Kidney (tissue), 14 donors: Measurements from ENCODE around the gene BMP7. TPM values are rescaled to one million over a fixed set of nuclear protein-coding genes. Genes with fewer than 3 reads are reported as not detected.

Experiments used
- DNase-seq, 5 donors: peaks; one replicate each; pipeline ENCODE4 v3.0.0-alpha.2; 2013 to 2020
- FAIRE-seq: peaks from 2 replicates; lab custom pipeline; 2012; peaks lifted over from hg19 to GRCh38; lab: Jason Lieb, UNC
- H3K27ac ChIP-seq, 2 donors: one replicate each; pipeline ENCODE4 v1.7.0; 2013; ENCODE audit warnings: low read depth in 2 of 2, low read length in 2 of 2, inconsistent platforms in 1 of 2
- H3K27me3 ChIP-seq: one replicate; pipeline ENCODE4 v1.7.1; 2013; ENCODE audit warnings: low read length, inconsistent platforms; ENCODE audit not compliant: control insufficient read depth, insufficient read depth
- H3K36me3 ChIP-seq, 3 donors: one replicate each; pipeline versions ENCODE4 v1.7.0 to v1.7.1; 2013; ENCODE audit warnings: low read length in 3 of 3, control low read depth in 1 of 3, inconsistent platforms in 1 of 3; ENCODE audit not compliant: insufficient read depth in 3 of 3, control insufficient read depth in 2 of 3
- H3K4me1 ChIP-seq, 3 donors: one replicate each; pipeline versions ENCODE4 v1.7.0 to v1.7.1; 2013; ENCODE audit warnings: low read length in 3 of 3, inconsistent platforms in 1 of 3, low read depth in 1 of 3; ENCODE audit not compliant: control insufficient read depth in 2 of 3, insufficient read depth in 2 of 3
- H3K4me3 ChIP-seq, 3 donors: one replicate each; pipeline versions ENCODE4 v1.7.0 to v1.8.1; 2013; ENCODE audit warnings: low read length in 3 of 3, control low read depth in 1 of 3, inconsistent platforms in 1 of 3
- H3K9ac ChIP-seq, 3 donors: one replicate each; pipeline versions ENCODE4 v1.7.0 to v1.7.1; 2013; ENCODE audit warnings: low read length in 3 of 3, control low read depth in 1 of 3, inconsistent platforms in 1 of 3
- H3K9me3 ChIP-seq, 3 donors: one replicate each; pipeline versions ENCODE4 v1.7.0 to v1.7.1; 2013; ENCODE audit warnings: low read length in 3 of 3, control low read depth in 1 of 3, inconsistent platforms in 1 of 3; ENCODE audit not compliant: control insufficient read depth in 2 of 3, insufficient read depth in 1 of 3
- intact Hi-C: fragments of 100-400 bp; cut with DNase I; formaldehyde crosslinking; loops from one replicate; pipeline ENCODE4 v1.11.1; 2022
- polyA plus RNA-seq: library from polyadenylated mRNA; stranded (reverse); fragments of 350-450 nt; fragmentation: Illumina TruSeq; extraction: RNeasy Lipid Tissue Mini Kit (QIAGEN cat#74804); gene quantifications from one replicate; pipeline ENCODE4 v1.2.3, GENCODE V29; 2014; ENCODE audit warnings: low read depth, low replicate concordance; ENCODE audit not compliant: insufficient read depth
- total RNA-seq: library from RNA; stranded (reverse); fragmentation: NEBNext Ultra II Directional; extraction: Animal tissue kit (Norgen Biotek cat#: 25700); gene quantifications from one replicate; pipeline ENCODE4 v1.2.1, GENCODE V29; 2021
- TF ChIP-seq, protein P1 (sequence below): IDR thresholded peaks from 3 replicates; pipeline ENCODE4 v1.5.1; 2012; ENCODE audit warnings: mild to moderate bottlenecking, moderate library complexity, borderline replicate concordance; ENCODE audit not compliant: insufficient read depth; ENCODE audit errors: extremely low read depth
- donor health status: control.
- donor health status: control.
- donor health status: control.
- donor health status: control.
- donor health status: control.
- donor health status: DM: yes; HTN: yes; CAD: no.
- donor health status: Normal renal cell carcinoma (clear cell type).

The BMP7 gene
- total and polyA plus RNA-seq, 2 donors from 2014 or later, result 1.6 to 11.3 TPM

DNA sequence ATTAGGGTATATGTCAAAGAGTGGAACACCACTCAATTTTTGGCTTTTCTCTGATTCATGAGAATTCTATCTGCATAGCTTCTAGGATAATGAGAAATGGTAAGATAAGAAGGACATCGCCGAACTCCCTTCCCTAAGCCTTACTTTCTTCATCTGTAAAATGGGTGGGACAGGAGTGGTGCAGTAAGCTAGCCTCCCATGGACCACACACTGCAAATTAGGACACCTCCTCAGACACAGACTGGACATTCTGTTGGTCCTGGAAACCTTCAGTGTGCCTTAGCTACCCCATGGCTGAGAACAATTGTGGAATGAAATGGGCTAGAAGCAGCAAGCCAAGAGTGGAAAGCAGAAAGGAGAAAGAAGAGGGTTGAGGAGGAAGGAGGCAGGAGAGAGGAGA is 89.6 kb downstream of the BMP7 start:
- Histone ChIP-seq H3K4me3 (no peak overlapping the region), H3K27me3 (no peaks in the 10 kb centered on the region), H3K9me3 (no peaks in the 10 kb centered on the region), H3K36me3 (no peaks in the 10 kb centered on the region), H3K9ac (no peak overlapping the region), H3K27ac (no peak overlapping the region), H3K4me1 (no peaks in the 10 kb centered on the region)
- TF ChIP-seq, protein P1, sequence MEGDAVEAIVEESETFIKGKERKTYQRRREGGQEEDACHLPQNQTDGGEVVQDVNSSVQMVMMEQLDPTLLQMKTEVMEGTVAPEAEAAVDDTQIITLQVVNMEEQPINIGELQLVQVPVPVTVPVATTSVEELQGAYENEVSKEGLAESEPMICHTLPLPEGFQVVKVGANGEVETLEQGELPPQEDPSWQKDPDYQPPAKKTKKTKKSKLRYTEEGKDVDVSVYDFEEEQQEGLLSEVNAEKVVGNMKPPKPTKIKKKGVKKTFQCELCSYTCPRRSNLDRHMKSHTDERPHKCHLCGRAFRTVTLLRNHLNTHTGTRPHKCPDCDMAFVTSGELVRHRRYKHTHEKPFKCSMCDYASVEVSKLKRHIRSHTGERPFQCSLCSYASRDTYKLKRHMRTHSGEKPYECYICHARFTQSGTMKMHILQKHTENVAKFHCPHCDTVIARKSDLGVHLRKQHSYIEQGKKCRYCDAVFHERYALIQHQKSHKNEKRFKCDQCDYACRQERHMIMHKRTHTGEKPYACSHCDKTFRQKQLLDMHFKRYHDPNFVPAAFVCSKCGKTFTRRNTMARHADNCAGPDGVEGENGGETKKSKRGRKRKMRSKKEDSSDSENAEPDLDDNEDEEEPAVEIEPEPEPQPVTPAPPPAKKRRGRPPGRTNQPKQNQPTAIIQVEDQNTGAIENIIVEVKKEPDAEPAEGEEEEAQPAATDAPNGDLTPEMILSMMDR, result no peak
- FAIRE-seq (no peak), DNase-seq (no peak)
- intact Hi-C loops, result no loop called here

DNA sequence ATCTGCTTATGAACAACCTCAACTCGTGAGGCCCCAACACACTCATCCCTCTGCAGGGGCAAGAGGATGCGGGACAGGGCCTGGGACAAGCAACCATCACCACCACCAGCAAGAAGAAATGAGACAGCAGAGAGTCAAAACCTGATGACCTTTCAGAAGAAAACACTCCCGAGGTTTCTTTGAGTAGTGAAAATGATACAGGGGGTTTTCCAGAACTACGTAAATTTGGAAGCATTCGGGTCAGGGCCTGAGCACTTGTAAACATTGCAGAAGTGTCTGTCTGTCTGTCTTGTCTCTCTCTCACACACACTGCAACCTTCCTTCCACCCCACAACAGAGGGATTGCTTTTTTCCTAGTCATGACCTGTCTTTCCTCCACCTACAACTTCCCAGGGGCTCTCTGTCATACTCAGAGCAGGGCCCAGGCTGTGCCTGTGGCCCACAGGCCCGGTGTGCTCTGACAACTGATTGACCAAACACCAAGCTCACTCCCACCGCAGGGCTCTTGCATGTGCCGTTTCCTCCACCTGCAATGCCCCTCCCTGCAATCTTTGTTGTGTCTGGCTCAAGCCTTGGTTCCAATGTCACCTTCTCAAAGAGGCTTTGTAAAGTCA is 90.9 kb downstream of the BMP7 start:
- intact Hi-C loops, result no loop called here
- no peaks in the 10 kb centered on the region for H3K9me3 ChIP-seq
- FAIRE-seq (no peak), DNase-seq (no peak)
- H3K27ac ChIP-seq, result no peak overlapping the region
- no peaks in the 10 kb centered on the region for H3K27me3 ChIP-seq
- H3K36me3 ChIP-seq, result no peaks in the 10 kb centered on the region
- H3K9ac ChIP-seq, result no peak overlapping the region
- TF ChIP-seq, protein P1, result no peak
- no peak overlapping the region for H3K4me3 ChIP-seq
- no peaks in the 10 kb centered on the region for H3K4me1 ChIP-seq

DNA sequence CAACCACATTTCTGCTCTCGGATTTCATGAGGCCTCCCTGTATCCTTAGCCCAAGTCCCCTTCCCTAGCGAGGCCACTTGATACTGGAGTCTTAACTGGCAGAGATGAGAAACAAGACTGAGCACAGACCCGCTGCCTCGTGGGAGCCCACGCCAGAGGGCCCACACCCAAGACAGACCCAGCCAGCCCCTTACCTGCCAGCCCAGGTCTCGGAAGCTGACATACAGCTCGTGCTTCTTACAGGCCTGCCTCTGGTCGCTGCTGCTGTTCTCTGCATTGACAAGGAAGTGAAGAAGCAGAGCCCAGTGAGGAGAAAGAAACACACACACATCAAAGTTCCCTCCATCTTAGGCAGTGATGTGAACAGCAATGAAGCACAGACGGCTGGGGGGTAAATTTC is 91.7 kb downstream of the BMP7 start:
- H3K4me3 ChIP-seq, result no peak overlapping the region
- intact Hi-C loops, result no loop called here
- H3K4me1 ChIP-seq, result no peaks in the 10 kb centered on the region
- DNase-seq (no peak), FAIRE-seq (no peak)
- no peaks in the 10 kb centered on the region for H3K27me3 ChIP-seq
- TF ChIP-seq, protein P1, result no peak
- no peak overlapping the region for H3K9ac ChIP-seq
- H3K9me3 ChIP-seq, result no peaks in the 10 kb centered on the region
- no peak overlapping the region for H3K27ac ChIP-seq
- H3K36me3 ChIP-seq, result no peaks in the 10 kb centered on the region

DNA sequence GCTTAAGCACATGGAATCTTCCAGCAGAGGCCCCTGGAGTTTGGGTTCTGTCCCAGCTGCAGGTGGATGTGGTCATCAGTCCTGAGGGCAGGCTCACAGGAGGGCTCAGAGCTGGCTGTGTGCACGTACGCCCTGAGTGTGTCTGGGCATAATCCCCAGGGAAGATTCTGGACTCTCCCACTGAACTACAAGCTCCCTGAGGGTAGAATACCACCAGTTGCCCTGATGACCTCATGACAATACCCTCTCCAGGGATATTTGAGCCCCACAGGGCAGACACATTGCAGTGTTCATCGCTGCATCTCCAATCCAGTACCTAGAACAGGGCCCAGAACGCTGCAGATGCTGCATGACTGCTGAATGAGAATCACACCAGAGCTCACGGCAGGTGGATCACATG is 92.5 kb downstream of the BMP7 start:
- Histone ChIP-seq H3K4me3 (no peak overlapping the region), H3K9ac (no peak overlapping the region), H3K27me3 (no peaks in the 10 kb centered on the region), H3K9me3 (no peaks in the 10 kb centered on the region), H3K27ac (no peak overlapping the region), H3K4me1 (no peaks in the 10 kb centered on the region), H3K36me3 (no peaks in the 10 kb centered on the region)
- intact Hi-C loops, result no loop called here
- TF ChIP-seq, protein P1, result no peak
- no peak for DNase-seq
- no peak for FAIRE-seq
